ENCODE data around the gene SUPT6H.
A peak's percentile ranks its signal among the peaks of the same experiment; 100 is the strongest.

The SUPT6H gene

DNA sequence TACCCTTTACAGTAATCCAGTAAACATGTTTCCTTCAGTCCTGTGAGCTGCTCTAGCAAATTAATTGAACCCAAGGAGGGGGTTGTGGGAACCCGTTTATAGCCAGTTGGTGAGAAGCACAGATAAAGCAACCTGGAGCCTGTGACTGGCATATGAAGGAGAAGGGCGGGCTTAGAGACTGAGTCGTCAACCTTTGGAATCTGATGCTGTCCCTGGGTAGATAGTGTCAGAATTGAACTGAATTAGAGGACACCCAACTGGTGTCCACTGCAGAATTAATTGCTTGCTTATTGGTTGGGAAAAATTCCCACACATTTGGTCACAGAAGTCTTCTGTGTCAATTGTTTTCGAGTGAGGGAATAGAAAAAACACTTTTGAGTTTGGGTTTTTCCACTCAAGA, 35.2 kb upstream of the SUPT6H start:
- Histone ChIP-seq H3K36me3 (ENCODE audit: control insufficient read depth, insufficient read depth, low read length) (peaks cover 44% of the 10 kb centered on the region), H3K27me3 (ENCODE audit: control insufficient read depth, insufficient read depth, low read length) (no peaks in the 10 kb centered on the region), H3K9me3 (ENCODE audit: control insufficient read depth, insufficient read depth, low read length) (no peaks in the 10 kb centered on the region), H3K4me1 (ENCODE audit: control insufficient read depth, insufficient read depth, low read length) (no peaks in the 10 kb centered on the region), H3K9ac (ENCODE audit: low read depth, low read length) (no peak overlapping the region), H3K4me3 (ENCODE audit: low read depth, low read length) (no peak overlapping the region)

DNA sequence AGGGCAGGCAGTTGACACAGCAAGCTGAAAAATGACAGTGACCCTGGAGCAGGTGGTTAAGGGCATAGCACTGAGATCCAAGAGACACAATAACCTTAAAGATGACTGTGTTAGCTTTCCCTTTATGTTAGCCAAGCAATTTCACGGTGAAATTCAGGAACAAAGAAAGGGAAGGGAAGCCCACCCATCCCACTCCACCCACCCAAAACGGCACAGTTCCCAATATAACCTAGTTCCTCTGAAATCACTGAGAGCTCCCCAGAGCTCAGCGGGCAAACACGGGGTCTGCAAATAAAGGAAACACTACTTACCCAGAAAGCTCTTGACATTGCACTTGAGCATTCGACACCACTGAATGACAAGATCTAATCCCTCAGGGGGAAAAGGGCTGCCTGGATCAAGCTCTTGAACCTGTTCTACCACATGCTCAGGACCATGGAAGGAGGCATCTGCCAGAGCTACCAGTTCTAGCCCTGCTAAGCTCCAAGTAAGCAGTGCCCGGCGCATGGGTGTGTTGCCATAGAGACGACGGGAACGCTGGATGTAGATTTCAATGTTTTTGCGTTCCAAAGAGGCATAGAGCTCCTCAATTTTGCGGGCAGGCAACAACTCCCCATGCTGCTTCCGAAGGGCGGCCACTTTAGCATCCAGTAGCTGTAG, 27.7 kb upstream of the SUPT6H start:
- Histone ChIP-seq H3K9me3 (ENCODE audit: control insufficient read depth, insufficient read depth, low read length) (no peaks in the 10 kb centered on the region), H3K9ac (ENCODE audit: low read depth, low read length) (no peak overlapping the region), H3K4me1 (ENCODE audit: control insufficient read depth, insufficient read depth, low read length) (no peaks in the 10 kb centered on the region), H3K36me3 (ENCODE audit: control insufficient read depth, insufficient read depth, low read length) (peaks cover 80% of the 10 kb centered on the region), H3K4me3 (ENCODE audit: low read depth, low read length) (no peak overlapping the region), H3K27me3 (ENCODE audit: control insufficient read depth, insufficient read depth, low read length) (no peaks in the 10 kb centered on the region)

DNA sequence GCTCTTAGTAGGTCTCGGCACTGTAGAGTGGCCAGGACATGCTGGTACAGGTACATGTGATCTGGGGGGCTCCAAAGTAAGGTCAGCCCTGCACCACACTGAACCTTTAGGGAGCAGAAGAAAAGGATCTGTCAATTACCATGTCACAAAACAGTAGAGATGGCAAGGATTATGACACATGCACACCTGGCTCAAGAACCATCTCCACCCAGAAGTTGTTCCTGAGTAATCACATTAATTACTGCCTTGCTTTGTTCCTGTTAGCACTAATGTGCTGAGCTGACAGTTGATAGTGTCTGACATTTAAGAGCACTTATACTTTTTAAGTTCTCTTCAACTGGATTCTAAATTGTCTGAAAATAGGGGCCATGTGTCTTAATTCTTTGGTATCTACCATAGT, 26.5 kb upstream of the SUPT6H start:
- Histone ChIP-seq H3K27me3 (ENCODE audit: control insufficient read depth, insufficient read depth, low read length) (no peaks in the 10 kb centered on the region), H3K4me3 (ENCODE audit: low read depth, low read length) (no peak overlapping the region), H3K9me3 (ENCODE audit: control insufficient read depth, insufficient read depth, low read length) (no peaks in the 10 kb centered on the region), H3K36me3 (ENCODE audit: control insufficient read depth, insufficient read depth, low read length) (peaks cover 78% of the 10 kb centered on the region), H3K4me1 (ENCODE audit: control insufficient read depth, insufficient read depth, low read length) (no peaks in the 10 kb centered on the region), H3K9ac (ENCODE audit: low read depth, low read length) (no peak overlapping the region)

DNA sequence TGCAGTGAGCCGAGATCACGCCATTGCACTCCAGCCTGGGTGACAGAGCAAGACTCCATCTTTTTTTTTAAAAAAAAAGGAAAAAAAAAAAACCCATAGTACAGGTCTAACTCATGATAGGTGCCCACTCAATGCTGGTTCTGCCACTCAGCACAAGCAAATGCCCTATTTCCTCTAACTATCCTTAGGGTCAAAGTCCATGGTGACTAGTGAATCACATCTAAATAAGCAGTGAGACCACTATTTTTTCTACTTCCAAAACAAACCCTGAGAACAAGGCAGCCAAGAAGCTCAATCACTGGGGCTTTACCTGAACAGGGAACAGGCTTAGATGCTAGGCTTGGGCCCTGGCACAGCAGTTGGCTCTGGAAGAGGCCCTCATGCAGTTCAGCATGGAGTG, 20.4 kb upstream of the SUPT6H start:
- Histone ChIP-seq H3K9ac (ENCODE audit: low read depth, low read length) (no peak overlapping the region), H3K27me3 (ENCODE audit: control insufficient read depth, insufficient read depth, low read length) (no peaks in the 10 kb centered on the region), H3K36me3 (ENCODE audit: control insufficient read depth, insufficient read depth, low read length) (peaks cover 43% of the 10 kb centered on the region), H3K4me3 (ENCODE audit: low read depth, low read length) (no peak overlapping the region), H3K9me3 (ENCODE audit: control insufficient read depth, insufficient read depth, low read length) (no peaks in the 10 kb centered on the region), H3K4me1 (ENCODE audit: control insufficient read depth, insufficient read depth, low read length) (peaks cover 3% of the 10 kb centered on the region)

DNA sequence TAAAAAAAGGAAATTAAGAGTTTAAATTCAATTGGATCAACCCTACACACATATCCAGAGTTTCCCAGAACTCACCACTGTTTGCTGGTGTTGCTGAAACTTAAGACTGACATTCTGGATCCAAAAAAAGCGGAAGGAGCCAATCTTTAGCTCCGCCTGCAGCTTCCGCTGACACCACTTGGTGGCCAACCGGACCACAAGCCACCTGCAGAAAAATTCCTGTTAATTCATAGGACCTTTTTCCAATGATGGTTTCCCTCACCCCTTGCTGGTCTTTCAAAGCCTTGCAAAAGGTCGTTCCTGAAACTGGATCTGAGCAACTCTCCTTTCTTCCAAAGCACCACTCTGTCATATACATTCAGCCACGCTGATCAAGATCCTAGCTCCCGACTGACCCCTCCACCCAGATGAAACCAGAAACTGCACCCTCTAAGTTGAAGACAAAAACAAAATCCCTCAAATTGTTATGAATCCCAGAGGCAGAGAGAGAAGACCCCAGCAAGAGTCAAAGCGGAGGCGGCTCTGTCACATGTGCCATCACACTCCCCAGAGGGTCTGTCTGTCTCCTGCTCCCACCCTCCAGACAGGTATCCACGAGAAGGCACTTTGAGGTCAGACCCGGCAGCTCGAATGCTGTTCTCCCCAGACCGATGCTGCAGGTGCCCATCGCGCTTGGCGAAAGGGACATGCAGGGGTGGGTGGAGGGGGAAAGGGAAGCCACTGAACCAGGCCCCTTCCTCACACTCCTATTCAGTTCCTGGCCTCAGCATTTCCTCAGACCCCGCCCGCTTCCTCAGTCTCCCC, 17.8 kb upstream of the SUPT6H start:
- Histone ChIP-seq H3K4me1 (ENCODE audit: control insufficient read depth, insufficient read depth, low read length) (peaks cover 3% of the 10 kb centered on the region), H3K27me3 (ENCODE audit: control insufficient read depth, insufficient read depth, low read length) (no peaks in the 10 kb centered on the region), H3K9me3 (ENCODE audit: control insufficient read depth, insufficient read depth, low read length) (no peaks in the 10 kb centered on the region), H3K36me3 (ENCODE audit: control insufficient read depth, insufficient read depth, low read length) (peaks cover 26% of the 10 kb centered on the region), H3K9ac (ENCODE audit: low read depth, low read length) (peak overlapping the region; percentile 67), H3K4me3 (ENCODE audit: low read depth, low read length) (peak overlapping the region; percentile 95)

DNA sequence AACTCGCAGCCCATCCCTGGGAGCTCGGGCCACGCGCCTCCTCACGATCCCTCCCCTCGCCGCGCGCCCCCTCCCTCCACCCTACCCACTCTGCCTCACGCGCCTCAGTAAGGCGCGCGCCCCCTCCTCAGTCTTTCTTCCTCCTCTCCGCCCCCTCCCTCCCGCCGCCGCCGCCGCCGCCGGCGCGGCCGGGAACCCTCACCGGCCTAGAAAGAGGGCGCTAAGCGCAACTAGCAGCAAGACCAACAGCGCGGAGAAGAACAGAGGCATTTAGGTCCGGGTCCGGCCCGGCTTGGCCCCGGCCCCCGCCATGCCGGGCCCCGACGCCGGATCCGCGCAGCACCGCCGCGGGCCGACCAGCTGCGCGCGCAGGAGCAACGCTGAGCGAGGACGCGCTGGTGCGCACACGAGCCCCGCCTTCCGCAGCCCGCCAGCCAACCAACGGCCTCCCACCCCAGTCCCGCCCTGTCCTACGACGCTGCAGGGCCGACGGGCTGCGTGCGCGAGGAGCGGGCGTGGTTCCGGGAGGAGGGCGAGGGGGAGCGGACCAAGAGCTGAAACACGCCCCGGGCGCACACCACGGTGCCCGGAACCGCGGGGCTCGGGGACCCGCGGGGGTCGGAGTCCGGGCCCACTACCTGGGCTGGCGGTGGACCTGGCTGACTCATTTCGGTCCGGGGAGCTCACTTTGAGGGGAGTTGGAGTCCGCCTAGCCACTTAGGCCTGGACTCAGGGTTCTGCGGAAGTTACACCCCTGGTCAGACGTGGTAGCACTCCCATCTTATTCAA, 17.0 kb upstream of the SUPT6H start, which contains the start of gene BLTP2:
TSS of gene BLTP2 (minus strand) at position 372 of the 789 bp plus-strand sequence. CDS start at position 270, 102 bp downstream.
- Histone ChIP-seq H3K36me3 (ENCODE audit: control insufficient read depth, insufficient read depth, low read length) (peaks cover 19% of the 10 kb centered on the region), H3K4me3 (ENCODE audit: low read depth, low read length) (peak within 1 kb of the TSS; percentile 95), H3K9ac (ENCODE audit: low read depth, low read length) (peak within 1 kb of the TSS; percentile 70), H3K27me3 (ENCODE audit: control insufficient read depth, insufficient read depth, low read length) (no peaks in the 10 kb centered on the region), H3K4me1 (ENCODE audit: control insufficient read depth, insufficient read depth, low read length) (peaks cover 3% of the 10 kb centered on the region), H3K9me3 (ENCODE audit: control insufficient read depth, insufficient read depth, low read length) (no peaks in the 10 kb centered on the region)

DNA sequence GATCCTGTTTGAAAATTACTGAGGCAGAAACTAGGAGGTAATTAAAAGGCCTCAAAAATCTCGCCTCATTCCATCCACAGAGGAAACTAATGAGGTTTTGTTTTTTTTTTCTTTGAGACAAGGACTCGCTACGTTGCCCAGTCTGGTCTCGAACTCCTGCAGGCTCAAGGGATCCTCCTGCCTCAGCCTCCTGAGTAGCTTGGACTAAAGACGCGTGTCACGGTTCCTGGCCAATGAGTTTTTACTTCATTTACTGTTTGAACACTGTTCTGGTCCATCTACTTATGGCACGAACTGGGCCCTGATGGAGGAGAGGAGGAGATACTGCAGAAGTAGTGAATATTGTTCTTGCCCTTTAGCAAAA, 16.4 kb upstream of the SUPT6H start:
- Histone ChIP-seq H3K4me3 (ENCODE audit: low read depth, low read length) (peak overlapping the region; percentile 84), H3K9me3 (ENCODE audit: control insufficient read depth, insufficient read depth, low read length) (no peaks in the 10 kb centered on the region), H3K4me1 (ENCODE audit: control insufficient read depth, insufficient read depth, low read length) (peaks cover 3% of the 10 kb centered on the region), H3K9ac (ENCODE audit: low read depth, low read length) (peak overlapping the region; percentile 70), H3K27me3 (ENCODE audit: control insufficient read depth, insufficient read depth, low read length) (no peaks in the 10 kb centered on the region), H3K36me3 (ENCODE audit: control insufficient read depth, insufficient read depth, low read length) (peaks cover 19% of the 10 kb centered on the region)

DNA sequence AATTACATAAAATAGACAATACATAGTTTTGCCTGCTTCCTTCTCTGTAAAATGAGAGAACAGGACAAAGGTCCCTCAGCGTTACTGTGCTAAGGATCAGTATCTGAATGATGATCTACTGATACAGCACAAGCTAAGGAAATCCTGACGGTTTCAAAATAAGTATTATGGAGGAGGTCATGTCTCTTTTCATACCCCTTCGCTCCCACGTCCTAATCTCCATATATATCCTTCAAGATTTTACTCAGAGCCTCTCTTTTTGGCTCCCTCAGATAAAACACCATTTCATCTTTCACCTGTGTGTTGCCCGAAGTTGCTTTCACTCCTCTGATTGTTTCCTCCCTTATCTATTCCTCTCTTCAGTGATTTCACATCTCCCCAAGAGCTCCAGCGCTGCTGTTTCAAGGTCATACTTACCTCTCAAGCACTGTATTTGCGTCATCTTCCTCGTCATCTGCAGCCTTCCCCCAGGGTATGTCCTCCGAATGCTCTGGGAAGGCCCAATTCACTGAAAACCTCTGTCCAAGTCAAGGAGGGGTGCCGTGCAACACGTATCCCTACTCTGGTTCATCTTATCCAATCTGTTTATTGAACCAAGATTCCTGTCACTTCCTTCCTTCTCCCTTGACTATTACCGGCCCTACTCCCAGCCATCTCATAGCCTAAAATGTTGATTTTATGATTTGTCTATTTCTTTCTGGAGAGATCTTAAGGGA, 15.8 kb upstream of the SUPT6H start:
- peaks cover 21% of the 10 kb centered on the region for H3K36me3 ChIP-seq (ENCODE audit: control insufficient read depth, insufficient read depth, low read length)
- peak overlapping the region; percentile 70 for H3K9ac ChIP-seq (ENCODE audit: low read depth, low read length)
- H3K27me3 ChIP-seq (ENCODE audit: control insufficient read depth, insufficient read depth, low read length): no peaks in the 10 kb centered on the region
- no peaks in the 10 kb centered on the region for H3K9me3 ChIP-seq (ENCODE audit: control insufficient read depth, insufficient read depth, low read length)
- H3K4me1 ChIP-seq (ENCODE audit: control insufficient read depth, insufficient read depth, low read length): peaks cover 3% of the 10 kb centered on the region
- H3K4me3 ChIP-seq (ENCODE audit: low read depth, low read length): no peak overlapping the region

DNA sequence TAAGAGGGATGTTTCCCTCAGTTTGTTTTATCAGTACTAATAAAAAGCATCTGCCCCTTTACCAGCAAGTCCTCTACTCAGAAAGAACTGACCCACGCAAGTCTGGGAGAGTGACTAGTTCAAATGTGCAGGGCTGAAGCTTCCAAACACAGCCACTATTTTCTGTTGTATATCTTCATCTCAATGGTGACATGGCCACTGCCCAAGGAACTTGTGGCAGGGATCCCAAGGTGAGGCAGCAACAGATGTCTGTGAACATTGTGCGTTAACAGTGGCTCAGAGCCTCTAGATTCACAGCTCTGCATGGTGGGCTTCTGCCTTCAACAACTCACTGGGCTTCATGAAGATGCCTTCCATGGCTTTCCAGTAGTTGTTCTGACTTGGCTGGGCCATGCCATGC, 13.3 kb upstream of the SUPT6H start:
- Histone ChIP-seq H3K27me3 (ENCODE audit: control insufficient read depth, insufficient read depth, low read length) (no peaks in the 10 kb centered on the region), H3K9ac (ENCODE audit: low read depth, low read length) (no peak overlapping the region), H3K9me3 (ENCODE audit: control insufficient read depth, insufficient read depth, low read length) (no peaks in the 10 kb centered on the region), H3K36me3 (ENCODE audit: control insufficient read depth, insufficient read depth, low read length) (peaks cover 9% of the 10 kb centered on the region), H3K4me1 (ENCODE audit: control insufficient read depth, insufficient read depth, low read length) (peaks cover 3% of the 10 kb centered on the region), H3K4me3 (ENCODE audit: low read depth, low read length) (no peak overlapping the region)

DNA sequence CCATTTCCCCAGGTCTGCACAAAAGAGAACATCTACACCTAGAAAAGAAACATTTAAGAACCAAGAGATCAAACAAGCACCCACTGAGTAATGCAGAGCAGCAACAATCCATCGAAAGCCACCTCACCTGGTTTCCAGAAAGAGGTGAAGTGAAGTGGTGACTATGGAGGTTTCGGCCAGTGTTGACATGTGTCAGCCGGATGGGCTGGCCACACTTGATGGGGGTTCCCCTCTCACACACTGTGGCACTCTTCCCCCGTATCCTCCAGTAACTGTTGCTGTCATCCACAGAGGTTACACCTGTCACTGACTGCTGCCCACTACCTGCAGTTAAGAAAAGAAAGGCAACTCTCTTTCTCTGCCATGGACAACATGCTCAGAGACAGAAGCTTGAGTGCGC, 6.8 kb upstream of the SUPT6H start:
- Histone ChIP-seq H3K9me3 (ENCODE audit: control insufficient read depth, insufficient read depth, low read length) (no peaks in the 10 kb centered on the region), H3K4me3 (ENCODE audit: low read depth, low read length) (no peak overlapping the region), H3K9ac (ENCODE audit: low read depth, low read length) (no peak overlapping the region), H3K4me1 (ENCODE audit: control insufficient read depth, insufficient read depth, low read length) (no peaks in the 10 kb centered on the region), H3K27me3 (ENCODE audit: control insufficient read depth, insufficient read depth, low read length) (no peaks in the 10 kb centered on the region), H3K36me3 (ENCODE audit: control insufficient read depth, insufficient read depth, low read length) (peaks cover 20% of the 10 kb centered on the region)

DNA sequence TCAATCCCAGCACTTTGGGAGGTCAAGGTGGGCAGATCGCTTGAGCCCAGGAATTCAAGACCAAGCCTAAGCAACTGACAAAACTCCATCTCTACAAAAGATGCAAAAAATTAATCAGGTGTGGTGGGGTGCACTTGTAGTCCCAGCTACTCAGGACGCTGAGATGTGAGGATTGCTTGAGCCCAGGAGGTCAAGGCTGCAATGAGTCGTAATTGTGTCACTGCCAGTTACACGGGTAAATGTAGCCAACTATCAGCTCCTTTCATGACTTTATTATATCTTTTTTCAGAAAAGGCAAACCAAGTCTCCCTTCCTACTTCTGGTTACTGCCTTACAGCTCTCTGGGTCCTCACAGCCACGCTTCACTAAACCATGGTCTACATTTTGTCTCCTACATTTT, 4.2 kb upstream of the SUPT6H start:
- Histone ChIP-seq H3K9me3 (ENCODE audit: control insufficient read depth, insufficient read depth, low read length) (no peaks in the 10 kb centered on the region), H3K9ac (ENCODE audit: low read depth, low read length) (no peak overlapping the region), H3K4me3 (ENCODE audit: low read depth, low read length) (no peak overlapping the region), H3K36me3 (ENCODE audit: control insufficient read depth, insufficient read depth, low read length) (peaks cover 20% of the 10 kb centered on the region), H3K4me1 (ENCODE audit: control insufficient read depth, insufficient read depth, low read length) (peaks cover 3% of the 10 kb centered on the region), H3K27me3 (ENCODE audit: control insufficient read depth, insufficient read depth, low read length) (no peaks in the 10 kb centered on the region)
